GM12872 (cell line): Measurements from ENCODE around the gene SPATA20.

Source experiments
- CTCF ChIP-seq: IDR thresholded peaks from 3 replicates; pipeline ENCODE4 v1.5.1; 2011; ENCODE audit warnings: low read depth, mild to moderate bottlenecking, low read length, moderate library complexity; ENCODE audit not compliant: insufficient read depth

The SPATA20 gene

GRCh38 chr17:50506298-50506697, 40.7 kb upstream of the SPATA20 start:
- no peak for TF ChIP-seq CTCF

- peak; percentile 31; the same call in 2 of the 3 replicates for TF ChIP-seq CTCF
These were observed 39.0 kb upstream of the SPATA20 start, which contains the start of gene MYCBPAP for GRCh38 chr17:50507871-50508572. TSS of gene MYCBPAP (plus strand) at chr17:50508439. CDS start at chr17:50508675, 236 bp downstream.

- TF ChIP-seq CTCF, result no peak
These were observed 38.2 kb upstream of the SPATA20 start for GRCh38 chr17:50508573-50509460.

GRCh38 chr17:50511058-50511457, 35.9 kb upstream of the SPATA20 start:
- no peak for TF ChIP-seq CTCF

GRCh38 chr17:50513495-50513894, 33.5 kb upstream of the SPATA20 start:
- TF ChIP-seq CTCF, result no peak

GRCh38 chr17:50514388-50514787, 32.6 kb upstream of the SPATA20 start:
- TF ChIP-seq CTCF, result no peak

GRCh38 chr17:50514936-50515702, 31.9 kb upstream of the SPATA20 start:
- TF ChIP-seq CTCF, result no peak
